Loucy (cell line): Measurements from ENCODE around the gene SAMSN1.

Experiments
- EZH2phosphoT487 ChIP-seq: fragments of 200-600 bp; IDR thresholded peaks from 2 replicates; pipeline ENCODE4 v1.6.1; 2018; ENCODE audit warnings: antibody characterized with exemption, mild to moderate bottlenecking, moderate library complexity, borderline replicate concordance
- TF ChIP-seq, protein P1 (sequence below): fragments of 200-600 bp; sonication (generic); conservative IDR thresholded peaks from 2 replicates; pipeline ENCODE4 v1.5.1; 2014; ENCODE audit warnings: mild to moderate bottlenecking, antibody characterized with exemption, low read length

DNA sequence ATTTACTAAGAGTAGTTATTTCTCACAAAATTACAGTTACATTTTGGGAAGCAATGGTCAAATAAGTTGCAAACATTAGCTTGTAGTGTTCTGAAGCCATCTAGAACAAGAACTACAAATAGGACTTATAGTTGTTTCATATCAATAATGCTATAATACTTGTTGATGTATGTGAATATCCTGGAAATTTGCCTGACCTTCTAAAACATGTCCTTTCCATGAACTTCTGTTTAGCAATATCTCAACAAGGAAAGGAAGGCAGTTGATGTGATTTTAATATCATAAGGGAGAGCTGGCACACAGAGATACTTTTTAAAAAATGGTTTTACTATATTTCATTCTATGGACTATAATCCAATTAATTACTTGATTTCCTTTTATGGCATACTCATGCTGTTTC lies 47.1 kb upstream of the SAMSN1 start:
- TF ChIP-seq, protein P1, sequence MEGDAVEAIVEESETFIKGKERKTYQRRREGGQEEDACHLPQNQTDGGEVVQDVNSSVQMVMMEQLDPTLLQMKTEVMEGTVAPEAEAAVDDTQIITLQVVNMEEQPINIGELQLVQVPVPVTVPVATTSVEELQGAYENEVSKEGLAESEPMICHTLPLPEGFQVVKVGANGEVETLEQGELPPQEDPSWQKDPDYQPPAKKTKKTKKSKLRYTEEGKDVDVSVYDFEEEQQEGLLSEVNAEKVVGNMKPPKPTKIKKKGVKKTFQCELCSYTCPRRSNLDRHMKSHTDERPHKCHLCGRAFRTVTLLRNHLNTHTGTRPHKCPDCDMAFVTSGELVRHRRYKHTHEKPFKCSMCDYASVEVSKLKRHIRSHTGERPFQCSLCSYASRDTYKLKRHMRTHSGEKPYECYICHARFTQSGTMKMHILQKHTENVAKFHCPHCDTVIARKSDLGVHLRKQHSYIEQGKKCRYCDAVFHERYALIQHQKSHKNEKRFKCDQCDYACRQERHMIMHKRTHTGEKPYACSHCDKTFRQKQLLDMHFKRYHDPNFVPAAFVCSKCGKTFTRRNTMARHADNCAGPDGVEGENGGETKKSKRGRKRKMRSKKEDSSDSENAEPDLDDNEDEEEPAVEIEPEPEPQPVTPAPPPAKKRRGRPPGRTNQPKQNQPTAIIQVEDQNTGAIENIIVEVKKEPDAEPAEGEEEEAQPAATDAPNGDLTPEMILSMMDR = no peak
- TF ChIP-seq EZH2phosphoT487 = no peak
